Lower leg skin (tissue), 3 donors: ENCODE results near the gene NAA10.

ENCODE experiments used
- CTCF ChIP-seq, 3 donors: fragments of 450-650 bp; IDR thresholded peaks; one replicate each; pipeline ENCODE4 v1.5.1; 2016; ENCODE audit warnings: antibody characterized with exemption in 3 of 3, mild to moderate bottlenecking in 3 of 3, moderate library complexity in 2 of 3
- POLR2A ChIP-seq, 2 donors: fragments of 450-650 bp; IDR thresholded peaks; one replicate each; pipeline ENCODE4 v1.6.1; 2016 to 2017; ENCODE audit warnings: antibody characterized with exemption in 2 of 2, mild to moderate bottlenecking in 1 of 2, moderate library complexity in 1 of 2

- TF ChIP-seq CTCF (IDR thresholded peaks at IDR 0.05) (no peak), POLR2A (IDR thresholded peaks at IDR 0.05) (no peak)
Measured at GRCh38 chrX:153933748-153934147, 1.1 kb downstream of the NAA10 start.
